ENCODE results near the gene CLDN15. TPM values are rescaled to one million over a fixed set of nuclear protein-coding genes. Genes with fewer than 3 reads are reported as not detected.
"Not testable (repeated sequence)": the region's sequence is repeated elsewhere in the genome, so short reads cannot be mapped to it uniquely, and the experiment has no call there.

CLDN15 gene
- total RNA-seq, result 1.9 and 3.3 TPM in 2 replicates

DNA sequence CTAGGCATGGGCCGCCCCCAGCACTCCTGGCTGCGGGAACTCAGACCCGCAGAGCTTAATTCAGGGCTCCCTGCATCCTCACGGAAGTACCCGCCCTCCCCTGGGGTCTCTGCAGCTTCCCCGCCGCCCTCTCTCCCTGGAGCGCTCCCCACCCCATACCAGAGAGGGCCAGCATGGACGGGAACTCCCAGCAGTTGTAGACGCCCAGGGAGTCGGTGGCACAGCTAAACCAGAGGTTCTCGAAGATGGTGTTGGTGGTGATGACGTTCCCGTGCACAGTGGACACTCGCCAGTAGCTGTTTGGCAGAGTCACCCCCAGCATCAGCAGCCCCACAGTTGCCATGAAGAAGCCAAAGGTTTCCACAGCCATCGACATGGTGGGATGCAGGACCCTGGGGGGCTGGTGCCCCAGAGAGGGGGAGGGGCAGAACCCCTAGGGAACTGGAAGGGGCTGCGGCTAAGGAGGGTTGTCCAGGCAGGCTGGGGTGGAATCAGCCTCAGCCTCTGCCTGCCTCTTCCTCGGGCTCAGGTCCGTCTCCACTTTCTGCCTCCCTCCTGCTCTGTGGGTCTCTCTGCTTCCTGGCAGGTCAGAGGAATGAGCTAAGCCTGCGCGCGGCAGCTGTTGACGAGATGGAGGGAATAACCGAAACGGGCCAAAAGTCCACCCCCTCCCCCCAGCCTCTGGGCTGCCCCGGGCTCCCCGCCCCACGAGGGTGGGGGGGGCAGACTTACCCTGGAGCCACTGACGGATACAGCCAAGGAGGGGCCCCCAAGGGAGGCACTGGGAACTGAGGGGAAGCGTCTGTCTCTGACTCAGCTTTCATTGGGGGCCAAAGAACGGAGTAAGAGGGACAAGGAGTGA, at the start of gene CLDN15:
Gene CLDN15 (minus strand): TSS at position 597 of the 862 bp plus-strand sequence. CDS start 221 bp downstream, at position 376.
- TF ChIP-seq, protein P1, sequence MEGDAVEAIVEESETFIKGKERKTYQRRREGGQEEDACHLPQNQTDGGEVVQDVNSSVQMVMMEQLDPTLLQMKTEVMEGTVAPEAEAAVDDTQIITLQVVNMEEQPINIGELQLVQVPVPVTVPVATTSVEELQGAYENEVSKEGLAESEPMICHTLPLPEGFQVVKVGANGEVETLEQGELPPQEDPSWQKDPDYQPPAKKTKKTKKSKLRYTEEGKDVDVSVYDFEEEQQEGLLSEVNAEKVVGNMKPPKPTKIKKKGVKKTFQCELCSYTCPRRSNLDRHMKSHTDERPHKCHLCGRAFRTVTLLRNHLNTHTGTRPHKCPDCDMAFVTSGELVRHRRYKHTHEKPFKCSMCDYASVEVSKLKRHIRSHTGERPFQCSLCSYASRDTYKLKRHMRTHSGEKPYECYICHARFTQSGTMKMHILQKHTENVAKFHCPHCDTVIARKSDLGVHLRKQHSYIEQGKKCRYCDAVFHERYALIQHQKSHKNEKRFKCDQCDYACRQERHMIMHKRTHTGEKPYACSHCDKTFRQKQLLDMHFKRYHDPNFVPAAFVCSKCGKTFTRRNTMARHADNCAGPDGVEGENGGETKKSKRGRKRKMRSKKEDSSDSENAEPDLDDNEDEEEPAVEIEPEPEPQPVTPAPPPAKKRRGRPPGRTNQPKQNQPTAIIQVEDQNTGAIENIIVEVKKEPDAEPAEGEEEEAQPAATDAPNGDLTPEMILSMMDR (conservative IDR thresholded peaks at IDR 0.05; ENCODE audit: low read depth, low read length), result no peak
- no peak within 1 kb of the TSS for H3K4me3 ChIP-seq (ENCODE audit: low read depth, low read length)
- DNase-seq (ENCODE audit: low read depth), result no peak

DNA sequence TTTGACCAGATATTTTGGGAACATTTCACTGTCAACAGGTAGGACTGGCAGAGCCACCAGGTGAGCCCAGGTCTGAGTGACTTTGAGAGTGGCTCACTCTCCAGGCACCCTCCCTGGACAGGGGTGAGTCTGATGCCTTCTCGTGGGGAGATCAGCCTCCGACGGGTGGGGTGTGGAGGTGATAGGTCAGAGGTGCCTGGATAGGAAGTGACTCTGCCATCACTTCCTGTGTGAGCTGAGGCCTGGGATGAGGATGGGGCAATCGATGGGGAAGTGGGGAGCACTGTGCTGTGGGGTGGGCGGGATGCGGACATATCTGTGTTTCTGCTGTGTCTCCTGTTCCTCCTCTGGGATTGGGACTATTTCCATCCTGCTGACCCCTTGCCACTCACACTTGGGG, 49.4 kb upstream of the CLDN15 start:
- no peak for DNase-seq (ENCODE audit: low read depth)
- TF ChIP-seq, protein P1 (conservative IDR thresholded peaks at IDR 0.05; ENCODE audit: low read depth, low read length), result no peak
- H3K4me3 ChIP-seq (ENCODE audit: low read depth, low read length), result no peak overlapping the region

GRCh38 chr7:101285880-101286279, 48.3 kb upstream of the CLDN15 start:
- H3K4me3 ChIP-seq (ENCODE audit: low read depth, low read length); DNase-seq (ENCODE audit: low read depth): not testable (repeated sequence)

- TF ChIP-seq, protein P1 (conservative IDR thresholded peaks at IDR 0.05; ENCODE audit: low read depth, low read length), result no peak
- H3K4me3 ChIP-seq (ENCODE audit: low read depth, low read length), result no peak overlapping the region
- no peak for DNase-seq (ENCODE audit: low read depth)
These were observed 47.6 kb upstream of the CLDN15 start for GRCh38 chr7:101285171-101285570.

DNA sequence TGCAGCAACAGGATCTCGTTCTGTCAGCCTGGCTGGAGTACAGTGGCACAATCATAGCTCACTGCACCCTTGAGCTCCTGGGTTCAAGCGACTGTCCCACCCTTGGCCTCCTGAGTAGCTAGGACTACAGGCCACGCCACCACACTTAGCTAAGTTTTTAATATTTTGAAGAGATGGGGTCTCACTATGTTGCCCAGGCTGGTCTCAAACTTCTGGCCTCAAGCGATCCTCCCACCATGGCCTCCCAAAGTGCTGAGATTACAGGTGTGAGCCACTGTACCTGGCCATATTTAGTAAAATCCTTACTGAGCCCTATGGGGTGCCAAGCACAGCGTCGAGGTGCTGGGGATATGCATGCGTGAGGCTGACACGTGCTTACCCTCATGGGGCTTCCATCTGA, 43.3 kb upstream of the CLDN15 start:
- not testable (repeated sequence) for H3K4me3 ChIP-seq (ENCODE audit: low read depth, low read length); DNase-seq (ENCODE audit: low read depth)

- no peak for DNase-seq (ENCODE audit: low read depth)
- no peak overlapping the region for H3K4me3 ChIP-seq (ENCODE audit: low read depth, low read length)
- TF ChIP-seq, protein P1 (conservative IDR thresholded peaks at IDR 0.05; ENCODE audit: low read depth, low read length), result no peak
These were observed 41.1 kb upstream of the CLDN15 start for GRCh38 chr7:101278461-101279292.

DNA sequence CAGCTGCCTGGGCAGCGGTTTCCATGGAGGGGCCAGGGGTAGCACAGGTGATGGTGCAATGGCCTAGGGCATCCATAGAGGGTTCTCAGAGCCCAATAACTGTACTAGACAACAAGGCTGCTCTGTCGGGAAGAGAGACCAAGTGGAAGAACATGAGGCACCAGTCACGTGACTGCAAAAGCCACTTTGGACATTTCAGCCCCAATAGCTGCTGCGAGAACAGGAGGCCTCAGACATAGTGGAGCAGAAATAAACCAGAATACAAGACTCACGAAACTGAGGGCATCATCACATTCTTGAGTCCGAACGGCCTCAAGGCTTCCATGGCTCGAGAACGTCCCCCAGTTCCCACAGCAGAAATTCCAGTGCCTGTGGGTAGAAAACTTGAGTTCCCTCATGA, 39.6 kb upstream of the CLDN15 start:
- H3K4me3 ChIP-seq (ENCODE audit: low read depth, low read length), result no peak overlapping the region
- DNase-seq (ENCODE audit: low read depth), result no peak
- TF ChIP-seq, protein P1 (conservative IDR thresholded peaks at IDR 0.05; ENCODE audit: low read depth, low read length), result no peak
